ENCODE data around the gene CSH2.
A peak's percentile ranks its signal among the peaks of the same experiment; 100 is the strongest.
"Not testable (repeated sequence)": the region's sequence is repeated elsewhere in the genome, so short reads cannot be mapped to it uniquely, and the experiment has no call there.

Gene CSH2

GRCh38 chr17:63859257-63859656, 14.2 kb downstream of the CSH2 start:
- no peak for TF ChIP-seq CTCF (IDR thresholded peaks at IDR 0.05; ENCODE audit: extremely low read depth, missing control alignments)
- DNase-seq (ENCODE audit: low spot score) = no peak

DNA sequence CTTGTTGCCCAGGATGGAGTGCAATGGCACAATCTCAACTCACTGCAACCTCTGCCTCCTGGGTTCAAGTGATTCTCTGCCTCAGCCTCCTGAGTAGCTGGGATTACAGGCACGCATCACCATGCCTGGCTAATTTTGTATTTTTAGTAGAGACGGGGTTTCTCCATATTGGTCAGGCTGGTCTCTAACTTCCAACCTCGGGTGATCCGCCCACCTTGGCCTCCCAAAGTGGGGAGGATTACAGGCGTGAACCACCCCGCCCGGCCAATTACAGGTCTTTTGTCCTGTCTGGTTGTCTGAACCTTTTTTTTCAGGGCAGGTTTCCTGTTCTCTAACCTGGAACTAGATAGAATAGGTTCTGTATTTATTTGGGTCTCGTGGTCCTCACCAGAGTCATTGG, 17.1 kb downstream of the CSH2 start:
- DNase-seq (ENCODE audit: low spot score) = not testable (repeated sequence)

GRCh38 chr17:63855185-63855584, 18.3 kb downstream of the CSH2 start:
- no peak for DNase-seq (ENCODE audit: low spot score)
- no peak for TF ChIP-seq CTCF (IDR thresholded peaks at IDR 0.05; ENCODE audit: extremely low read depth, missing control alignments)

DNA sequence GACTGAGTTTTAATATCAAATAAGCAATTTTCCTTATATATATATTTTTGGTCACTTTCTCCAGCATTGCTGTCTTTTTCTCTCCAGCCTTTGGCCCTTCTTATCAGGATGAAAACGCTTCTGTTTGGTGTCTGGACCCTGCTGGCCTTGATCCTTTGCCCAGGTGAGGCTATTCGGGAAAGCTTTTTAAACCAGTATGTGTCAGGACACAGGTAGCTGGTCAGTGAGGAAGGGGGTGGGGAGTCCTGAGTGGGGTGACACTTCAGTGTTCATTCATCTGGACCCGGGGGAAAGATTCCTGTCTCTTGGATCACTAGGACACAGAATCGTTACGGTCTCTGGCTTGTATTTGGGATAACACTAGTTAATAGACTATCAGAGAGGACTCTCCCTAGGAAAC, 18.8 kb downstream of the CSH2 start:
- no peak for TF ChIP-seq CTCF (IDR thresholded peaks at IDR 0.05; ENCODE audit: extremely low read depth, missing control alignments)
- DNase-seq (ENCODE audit: low spot score) = no peak

DNA sequence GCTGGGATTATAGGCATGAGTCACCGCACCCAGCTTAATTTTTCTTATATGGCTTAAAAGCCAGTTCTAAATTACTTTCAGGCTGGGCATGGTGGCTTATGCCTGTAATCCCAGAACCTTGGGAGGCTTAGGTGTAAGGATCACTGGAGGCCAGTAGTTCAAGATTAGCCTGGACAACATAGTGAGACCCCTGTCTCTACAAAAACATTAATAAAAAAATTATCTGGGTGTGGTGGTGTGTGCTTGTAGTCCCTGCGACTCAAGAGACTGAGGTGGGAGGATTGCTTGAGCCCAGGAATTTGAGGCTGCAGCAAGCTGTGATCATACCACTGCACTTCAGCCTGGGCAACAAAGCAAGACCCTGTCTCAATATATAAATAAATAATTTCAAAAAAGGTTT, 20.2 kb downstream of the CSH2 start:
- TF ChIP-seq CTCF (IDR thresholded peaks at IDR 0.05; ENCODE audit: extremely low read depth, missing control alignments) = no peak
- no peak for DNase-seq (ENCODE audit: low spot score)

- no peak for DNase-seq (ENCODE audit: low spot score)
- no peak for TF ChIP-seq CTCF (IDR thresholded peaks at IDR 0.05; ENCODE audit: extremely low read depth, missing control alignments)
These were observed 23.1 kb downstream of the CSH2 start for GRCh38 chr17:63850401-63850800.

GRCh38 chr17:63848834-63849689, 24.4 kb downstream of the CSH2 start:
- TF ChIP-seq CTCF (IDR thresholded peaks at IDR 0.05; ENCODE audit: extremely low read depth, missing control alignments) = peak; percentile 83
- DNase-seq (ENCODE audit: low spot score) = peak; percentile 96
